DND-41 (cell line): ENCODE results near the gene SCPEP1.

Source experiments
- ATAC-seq: fragments of 200-7000 bp; cut with Tn5 transposase; 3 replicates; pipeline ENCODE4 v1.9.1; 2021; ENCODE audit warnings: low read depth; ENCODE audit not compliant: insufficient read depth
- DNase-seq: peaks from one replicate; pipeline ENCODE4 v3.0.0-alpha.2; 2020
- H2AFZ ChIP-seq: 2 replicates; pipeline ENCODE4 v1.6.0; 2012; ENCODE audit warnings: low read depth, low read length
- H3K27ac ChIP-seq: 2 replicates; pipeline ENCODE4 v1.5.1; 2012; ENCODE audit warnings: low read length, inconsistent platforms
- H3K27me3 ChIP-seq: fragments of 200-600 bp; sonication (generic); 2 replicates; pipeline ENCODE4 v1.6.0; 2012; ENCODE audit warnings: low read length, mild to moderate bottlenecking, inconsistent platforms; ENCODE audit not compliant: insufficient read depth, poor library complexity
- H3K36me3 ChIP-seq: 2 replicates; pipeline ENCODE4 v1.5.1; 2012; ENCODE audit warnings: low read length, inconsistent platforms; ENCODE audit not compliant: insufficient read depth
- H3K4me1 ChIP-seq: 2 replicates; pipeline ENCODE4 v1.5.1; 2012; ENCODE audit warnings: mild to moderate bottlenecking, low read length; ENCODE audit not compliant: insufficient read depth
- H3K4me2 ChIP-seq: 2 replicates; pipeline ENCODE4 v1.6.0; 2012; ENCODE audit warnings: mild to moderate bottlenecking, moderate library complexity, low read length, inconsistent platforms; ENCODE audit not compliant: insufficient read depth
- H3K4me3 ChIP-seq, 2 experiments: fragments of 200-600 bp in 1 of 2; shearing (Covaris generic) in 1 of 2; 2 replicates each; pipeline ENCODE4 v1.5.1; 2012 to 2016; ENCODE audit warnings: inconsistent platforms in 2 of 2, low read length in 2 of 2, mild to moderate bottlenecking in 2 of 2, low read depth in 1 of 2, moderate library complexity in 1 of 2
- H3K79me2 ChIP-seq: 2 replicates; pipeline ENCODE4 v1.6.0; 2012; ENCODE audit warnings: low read length, inconsistent platforms; ENCODE audit not compliant: insufficient read depth
- H3K9ac ChIP-seq: 2 replicates; pipeline ENCODE4 v1.6.0; 2012; ENCODE audit warnings: low read depth, mild to moderate bottlenecking, inconsistent platforms, low read length, moderate library complexity
- H3K9me3 ChIP-seq: 2 replicates; pipeline ENCODE4 v1.5.1; 2012; ENCODE audit warnings: low read length, moderate library complexity, mild to moderate bottlenecking, inconsistent platforms; ENCODE audit not compliant: insufficient read depth, severe bottlenecking
- H4K20me1 ChIP-seq: 2 replicates; pipeline ENCODE4 v1.6.0; 2012; ENCODE audit warnings: low read length; ENCODE audit not compliant: insufficient read depth
- CTCF ChIP-seq: IDR thresholded peaks from 2 replicates; pipeline ENCODE4 v1.5.1; 2012; ENCODE audit warnings: borderline replicate concordance, low read length, moderate library complexity, mild to moderate bottlenecking; ENCODE audit not compliant: poor library complexity, severe bottlenecking; ENCODE audit errors: extremely low read depth
- EZH2 ChIP-seq: IDR thresholded peaks from 3 replicates; pipeline ENCODE4 v1.6.1; 2012; ENCODE audit warnings: borderline replicate concordance, low read depth, mild to moderate bottlenecking, moderate library complexity, low read length, inconsistent platforms; ENCODE audit not compliant: severe bottlenecking

SCPEP1 gene

GRCh38 chr17:56939869-56940484, 38.0 kb upstream of the SCPEP1 start:
- Histone ChIP-seq H3K4me2 (no peak overlapping the region), H3K9ac (no peak overlapping the region), H3K36me3 (peaks cover 95% of the 10 kb centered on the region), H4K20me1 (no peaks in the 10 kb centered on the region), H3K27ac (no peak overlapping the region), H3K79me2 (no peaks in the 10 kb centered on the region), H3K9me3 (no peaks in the 10 kb centered on the region), H3K4me3 (no peak overlapping the region), H2AFZ (no peak overlapping the region), H3K27me3 (no peaks in the 10 kb centered on the region), H3K4me1 (no peaks in the 10 kb centered on the region)
- DNase-seq = no peak
- peak; percentile 91 for ATAC-seq
- TF ChIP-seq EZH2 = no peak
- peak; percentile 84 for TF ChIP-seq CTCF

- peaks cover 2% of the 10 kb centered on the region; the same call in 1 of the 2 replicates for H4K20me1 ChIP-seq
- no peak for ATAC-seq
- TF ChIP-seq EZH2 (no peak), CTCF (no peak)
Observed at GRCh38 chr17:56943505-56944125, 34.3 kb upstream of the SCPEP1 start.

GRCh38 chr17:56945938-56946505, 31.9 kb upstream of the SCPEP1 start:
- TF ChIP-seq EZH2 (no peak), CTCF (no peak)
- ATAC-seq (no peak), DNase-seq (no peak)
- Histone ChIP-seq H3K27ac (no peak overlapping the region), H3K36me3 (peaks cover 91% of the 10 kb centered on the region), H2AFZ (no peak overlapping the region), H3K4me2 (no peak overlapping the region), H3K9ac (no peak overlapping the region), H3K4me3 (no peak overlapping the region), H3K4me1 (no peaks in the 10 kb centered on the region), H3K27me3 (no peaks in the 10 kb centered on the region), H4K20me1 (peaks cover 5% of the 10 kb centered on the region), H3K79me2 (peaks cover 6% of the 10 kb centered on the region), H3K9me3 (no peaks in the 10 kb centered on the region)

More at GRCh38 chr17:56943505-56944125, 34.3 kb upstream of the SCPEP1 start:
- Histone ChIP-seq H3K4me2 (no peak overlapping the region), H3K4me3 (no peak overlapping the region), H2AFZ (no peak overlapping the region), H3K27me3 (no peaks in the 10 kb centered on the region), H3K79me2 (no peaks in the 10 kb centered on the region), H3K4me1 (no peaks in the 10 kb centered on the region), H3K9ac (no peak overlapping the region), H3K36me3 (peaks cover 91% of the 10 kb centered on the region), H3K27ac (no peak overlapping the region), H3K9me3 (no peaks in the 10 kb centered on the region)
- no peak for DNase-seq
